WTC11 (cell line): ENCODE measurements around the gene CD44. TPM values are rescaled to one million over a fixed set of nuclear protein-coding genes. Genes with fewer than 3 reads are reported as not detected.

Experiments used
- ATAC-seq: fragments of 200-7000 bp; cut with Tn5 transposase; 2 replicates; pipeline ENCODE4 v1.10.0; 2021; ENCODE audit warnings: mild to moderate bottlenecking, moderate library complexity
- CTCF ChIA-PET: fragments of 300-600 bp; sonication (Branson Sonifier 250); formaldehyde crosslinking; loops from one replicate; lab custom pipeline; 2021; ENCODE audit warnings: antibody characterized with exemption; lab: Charles Lee
- POLR2A ChIA-PET: fragments of 350-600 bp; sonication (Branson Sonifier 250); formaldehyde crosslinking; loops from one replicate; lab custom pipeline; 2021; ENCODE audit warnings: antibody characterized with exemption; lab: Charles Lee
- DNase-seq: peaks from one replicate; pipeline ENCODE4 v3.0.0; 2021; ENCODE audit warnings: low spot score
- H3K27ac Mint-ChIP-seq: 2 replicates; pipeline ENCODE4 v1.8.0; 2021; ENCODE audit warnings: mixed read lengths
- H3K27me3 Mint-ChIP-seq: 2 replicates; pipeline ENCODE4 v1.8.0; 2021; ENCODE audit warnings: low read depth, mild to moderate bottlenecking, moderate library complexity, mixed read lengths
- H3K36me3 Mint-ChIP-seq: 2 replicates; pipeline ENCODE4 v1.8.0; 2021; ENCODE audit warnings: mixed read lengths
- H3K4me1 Mint-ChIP-seq: 2 replicates; pipeline ENCODE4 v1.8.0; 2022; ENCODE audit warnings: mixed read lengths
- H3K4me3 Mint-ChIP-seq: 2 replicates; pipeline ENCODE4 v1.8.0; 2021; ENCODE audit warnings: mild to moderate bottlenecking, moderate library complexity, mixed read lengths
- H3K9me3 Mint-ChIP-seq: 2 replicates; pipeline ENCODE4 v1.8.0; 2021; ENCODE audit warnings: mixed read lengths
- AFF4 ChIP-seq: sonication (generic); formaldehyde crosslinking; IDR thresholded peaks from 2 replicates; pipeline ENCODE4 v1.8.1; 2023; ENCODE audit warnings: mild to moderate bottlenecking, missing genetic modification reagents, borderline replicate concordance
- CREB1 ChIP-seq: sonication (generic); formaldehyde crosslinking; IDR thresholded peaks from 2 replicates; pipeline ENCODE4 v1.8.0; 2023; ENCODE audit warnings: mild to moderate bottlenecking, missing genetic modification reagents
- E2F4 ChIP-seq: sonication (generic); formaldehyde crosslinking; IDR thresholded peaks from 2 replicates; pipeline ENCODE4 v1.8.1; 2022; ENCODE audit warnings: low read depth, mild to moderate bottlenecking, moderate library complexity, missing genetic modification reagents, borderline replicate concordance
- EMX1 ChIP-seq: fragments of 250-450 bp; sonication (Bioruptor Pico); IDR thresholded peaks from 2 replicates; pipeline ENCODE4 v1.8.0; 2021; ENCODE audit warnings: mild to moderate bottlenecking
- FOXP1 ChIP-seq: sonication (generic); formaldehyde crosslinking; IDR thresholded peaks from 2 replicates; pipeline ENCODE4 v1.8.0; 2022; ENCODE audit warnings: missing genetic modification reagents, mild to moderate bottlenecking, moderate library complexity, borderline replicate concordance
- GTF2I ChIP-seq: fragments of 250-450 bp; sonication (Bioruptor Pico); conservative IDR thresholded peaks from 2 replicates; pipeline ENCODE4 v1.4.0; 2021; ENCODE audit warnings: mild to moderate bottlenecking
- IRF1 ChIP-seq: sonication (generic); formaldehyde crosslinking; IDR thresholded peaks from 2 replicates; pipeline ENCODE4 v1.8.0; 2023; ENCODE audit warnings: missing genetic modification reagents
- JUN ChIP-seq: sonication (generic); formaldehyde crosslinking; IDR thresholded peaks from 2 replicates; pipeline ENCODE4 v1.8.0; 2023; ENCODE audit warnings: mild to moderate bottlenecking, missing genetic modification reagents
- MAX ChIP-seq: sonication (generic); formaldehyde crosslinking; IDR thresholded peaks from 2 replicates; pipeline ENCODE4 v1.8.0; 2022; ENCODE audit warnings: mild to moderate bottlenecking, missing genetic modification reagents
- MLX ChIP-seq: sonication (generic); formaldehyde crosslinking; IDR thresholded peaks from 2 replicates; pipeline ENCODE4 v1.8.1; 2023; ENCODE audit warnings: mild to moderate bottlenecking, missing genetic modification reagents, moderate library complexity
- MYBL2 ChIP-seq: sonication (generic); formaldehyde crosslinking; IDR thresholded peaks from 2 replicates; pipeline ENCODE4 v1.8.1; 2023; ENCODE audit warnings: mild to moderate bottlenecking, moderate library complexity, missing genetic modification reagents
- PREB ChIP-seq: sonication (generic); formaldehyde crosslinking; IDR thresholded peaks from 2 replicates; pipeline ENCODE4 v1.8.1; 2022; ENCODE audit warnings: mild to moderate bottlenecking, missing genetic modification reagents, moderate library complexity, borderline replicate concordance
- SOX15 ChIP-seq: fragments of 250-450 bp; sonication (Bioruptor Pico); IDR thresholded peaks from 2 replicates; pipeline ENCODE4 v1.9.0; 2021; ENCODE audit warnings: mild to moderate bottlenecking
- SP1 ChIP-seq: sonication (generic); formaldehyde crosslinking; conservative IDR thresholded peaks from 2 replicates; pipeline ENCODE4 v1.8.1; 2022; ENCODE audit warnings: missing genetic modification reagents
- TEAD4 ChIP-seq: sonication (generic); formaldehyde crosslinking; IDR thresholded peaks from 2 replicates; pipeline ENCODE4 v1.8.0; 2022; ENCODE audit warnings: mild to moderate bottlenecking, missing genetic modification reagents
- TP53 ChIP-seq: sonication (generic); formaldehyde crosslinking; IDR thresholded peaks from 2 replicates; pipeline ENCODE4 v1.8.1; 2023; ENCODE audit warnings: mild to moderate bottlenecking, missing genetic modification reagents
- ZNF219 ChIP-seq: sonication (generic); formaldehyde crosslinking; IDR thresholded peaks from 2 replicates; pipeline ENCODE4 v1.8.0; 2023; ENCODE audit warnings: missing genetic modification reagents, mild to moderate bottlenecking, borderline replicate concordance
- ZNF232 ChIP-seq: sonication (generic); formaldehyde crosslinking; IDR thresholded peaks from 2 replicates; pipeline ENCODE4 v1.8.0; 2022; ENCODE audit warnings: mild to moderate bottlenecking, missing genetic modification reagents
- total RNA-seq: library from RNA; stranded (reverse); gene quantifications from 3 replicates; pipeline ENCODE4 v1.2.3, GENCODE V29; 2021

The CD44 gene
- total RNA-seq, 1 experiment from 2014 or later: 12.0 TPM

- TF ChIP-seq JUN (CRISPR knock-in tag) (no peak), E2F4 (CRISPR knock-in tag) (no peak), ZNF232 (CRISPR knock-in tag) (no peak)
Measured at GRCh38 chr11:35116245-35116644, 22.7 kb upstream of the CD44 start (continued).

GRCh38 chr11:35116762-35117640 is 22.0 kb upstream of the CD44 start:
- Mint-ChIP-seq H3K27ac (no peak overlapping the region), H3K4me1 (peaks cover 3% of the 10 kb centered on the region; the same call in 1 of the 2 replicates), H3K9me3 (no peaks in the 10 kb centered on the region), H3K36me3 (no peaks in the 10 kb centered on the region), H3K27me3 (peaks cover 9% of the 10 kb centered on the region), H3K4me3 (no peak overlapping the region)
- no peak for ATAC-seq
- POLR2A ChIA-PET: no interaction called here
- TF ChIP-seq ZNF219 (CRISPR knock-in tag): no peak
- no peak for TF ChIP-seq MYBL2 (CRISPR knock-in tag)
- TF ChIP-seq TEAD4: no peak
- no peak for TF ChIP-seq GTF2I
- TF ChIP-seq MLX (CRISPR knock-in tag): no peak
- TF ChIP-seq TP53 (CRISPR knock-in tag): no peak
- no peak for TF ChIP-seq EMX1 (CRISPR knock-in tag)
- TF ChIP-seq AFF4 (CRISPR knock-in tag): no peak
- TF ChIP-seq SOX15 (CRISPR knock-in tag): no peak
- TF ChIP-seq SP1 (CRISPR knock-in tag): no peak
- TF ChIP-seq MAX (CRISPR knock-in tag): no peak
- TF ChIP-seq FOXP1 (CRISPR knock-in tag): no peak
- TF ChIP-seq IRF1 (CRISPR knock-in tag): no peak
- no peak for TF ChIP-seq CREB1 (CRISPR knock-in tag)
- TF ChIP-seq PREB (CRISPR knock-in tag): no peak
- TF ChIP-seq JUN (CRISPR knock-in tag): no peak
- DNase-seq: no peak
- CTCF ChIA-PET: interaction anchor here (1.1 kb wide), 1 partner anchor 188 kb away, joined by 3 read pairs; no protein-coding TSS in a partner anchor
